Right lobe of liver (tissue), 4 donors: ENCODE data around the gene ADGRL2.

Experiments
- CTCF ChIP-seq, 4 donors: fragments of 200-600 bp in 3 of 4; fragments of 450-650 bp in 1 of 4; IDR thresholded peaks; one replicate each; pipeline versions ENCODE4 v1.5.1 to v1.8.0; 2016 to 2022; ENCODE audit warnings: antibody characterized with exemption in 4 of 4, mild to moderate bottlenecking in 2 of 4
- POLR2A ChIP-seq: fragments of 450-650 bp; IDR thresholded peaks from one replicate; pipeline ENCODE4 v1.6.1; 2017; ENCODE audit warnings: antibody characterized with exemption, mild to moderate bottlenecking
- donor health status: DM: no; HTN: no; CAD: no.
- donor health status: DM: no; HTN: no; CAD: no.
- donor health status: DM: no; HTN: yes; CAD: no.

- TF ChIP-seq CTCF (IDR thresholded peaks at IDR 0.05) (no peak), POLR2A (no peak)
These were observed 169.7 kb downstream of the ADGRL2 start for GRCh38 chr1:81970416-81970815.
